Cardiac fibroblast (primary cell): ENCODE data around the gene MRPS18B.

Experiments
- DNase-seq, 2 donors: peaks; one replicate each; pipeline versions ENCODE4 v3.0.0 to v3.0.0-alpha.2; 2010; ENCODE audit warnings: low read depth in 2 of 2
- H3K4me3 ChIP-seq, 2 donors: replicated peaks in 1 of 2; 1 replicate in 1 of 2; 2 replicates in 1 of 2; pipeline ENCODE4 v1.5.1; 2011; ENCODE audit warnings: low read depth in 2 of 2, low read length in 2 of 2, mild to moderate bottlenecking in 2 of 2, moderate library complexity in 1 of 2
- CTCF ChIP-seq: IDR thresholded peaks from one replicate; pipeline ENCODE4 v1.5.1; 2011; ENCODE audit warnings: low read depth, mild to moderate bottlenecking, low read length, inconsistent platforms

The MRPS18B gene

GRCh38 chr6:30603961-30604360 is 13.7 kb upstream of the MRPS18B start:
- DNase-seq: no peak
- no peak overlapping the region for H3K4me3 ChIP-seq
- no peak for TF ChIP-seq CTCF

GRCh38 chr6:30610065-30610464 is 7.6 kb upstream of the MRPS18B start:
- TF ChIP-seq CTCF: no peak
- no peak overlapping the region for H3K4me3 ChIP-seq
- DNase-seq: no peak

GRCh38 chr6:30611150-30611855 is 6.3 kb upstream of the MRPS18B start:
- no peak for DNase-seq
- no peak for TF ChIP-seq CTCF

GRCh38 chr6:30611856-30612194 is 5.8 kb upstream of the MRPS18B start:
- H3K4me3 ChIP-seq: no peak overlapping the region
- TF ChIP-seq CTCF: no peak
- no peak for DNase-seq

More at GRCh38 chr6:30611150-30611855, 6.3 kb upstream of the MRPS18B start:
- no peak overlapping the region for H3K4me3 ChIP-seq

- H3K4me3 ChIP-seq: no peak overlapping the region
- peak; percentile 36 for TF ChIP-seq CTCF
- DNase-seq: peak; percentile 55 to 59
These were observed 5.4 kb upstream of the MRPS18B start for GRCh38 chr6:30612213-30612612.

- DNase-seq: peak; percentile 51 to 62
- no peak overlapping the region for H3K4me3 ChIP-seq
- TF ChIP-seq CTCF: no peak
These were observed 4.9 kb upstream of the MRPS18B start for GRCh38 chr6:30612687-30613248.
